GM12864 (cell line): ENCODE data around the gene ABTB2.

ENCODE experiments used
- DNase-seq: peaks from one replicate; pipeline ENCODE4 v3.0.0-alpha.2; 2011; ENCODE audit warnings: low read depth
- H3K4me3 ChIP-seq: 2 replicates; pipeline ENCODE4 v1.5.1; 2011; ENCODE audit warnings: mild to moderate bottlenecking, low read depth, low read length, control low read depth
- CTCF ChIP-seq: IDR thresholded peaks from 2 replicates; pipeline ENCODE4 v1.5.1; 2011; ENCODE audit warnings: low read depth, mild to moderate bottlenecking, moderate library complexity, low read length, control low read depth, inconsistent platforms; ENCODE audit errors: missing control alignments

The ABTB2 gene

GRCh38 chr11:34318111-34319037 lies 39.4 kb downstream of the ABTB2 start:
- DNase-seq: no peak
- TF ChIP-seq CTCF: no peak
- H3K4me3 ChIP-seq: no peak overlapping the region

GRCh38 chr11:34317666-34318065 lies 40.1 kb downstream of the ABTB2 start:
- TF ChIP-seq CTCF: no peak
- DNase-seq: no peak
- no peak overlapping the region for H3K4me3 ChIP-seq

GRCh38 chr11:34317036-34317360 lies 40.8 kb downstream of the ABTB2 start:
- TF ChIP-seq CTCF: no peak
- no peak overlapping the region for H3K4me3 ChIP-seq
- no peak for DNase-seq

GRCh38 chr11:34316347-34317035 lies 41.3 kb downstream of the ABTB2 start:
- H3K4me3 ChIP-seq: no peak overlapping the region
- DNase-seq: no peak
- TF ChIP-seq CTCF: no peak

- no peak overlapping the region for H3K4me3 ChIP-seq
- no peak for DNase-seq
- no peak for TF ChIP-seq CTCF
Observed at GRCh38 chr11:34315394-34315793, 42.4 kb downstream of the ABTB2 start.

- no peak for DNase-seq
- TF ChIP-seq CTCF: no peak
- H3K4me3 ChIP-seq: no peak overlapping the region
Observed at GRCh38 chr11:34314936-34315335, 42.9 kb downstream of the ABTB2 start.
